LNCAP (cell line): ENCODE results near the gene SUPT4H1.
A peak's percentile ranks its signal among the peaks of the same experiment; 100 is the strongest.

Source experiments
- CTCF ChIP-seq: fragments of 450-650 bp; IDR thresholded peaks from 2 replicates; pipeline ENCODE4 v1.5.1; 2017; ENCODE audit warnings: mild to moderate bottlenecking

Gene SUPT4H1

GRCh38 chr17:58318627-58319172, 33.3 kb downstream of the SUPT4H1 start:
- TF ChIP-seq CTCF = no peak

- no peak for TF ChIP-seq CTCF
These were observed 33.9 kb downstream of the SUPT4H1 start for GRCh38 chr17:58318065-58318481.

- peak; percentile 67 for TF ChIP-seq CTCF
These were observed 34.5 kb downstream of the SUPT4H1 start for GRCh38 chr17:58317421-58318064.

GRCh38 chr17:58316260-58316960, 35.6 kb downstream of the SUPT4H1 start:
- TF ChIP-seq CTCF = no peak

GRCh38 chr17:58315750-58316149, 36.3 kb downstream of the SUPT4H1 start:
- no peak for TF ChIP-seq CTCF

- TF ChIP-seq CTCF = no peak
These were observed 36.7 kb downstream of the SUPT4H1 start for GRCh38 chr17:58315281-58315711.

- TF ChIP-seq CTCF = no peak
These were observed 37.3 kb downstream of the SUPT4H1 start for GRCh38 chr17:58314706-58315015.
